KOPT-K1 (cell line): Measurements from ENCODE around the gene MRPS6.

Experiments used
- H3K27ac ChIP-seq: fragments of 200-600 bp; sonication (generic); 2 replicates; pipeline ENCODE4 v1.5.1; 2016; ENCODE audit warnings: antibody characterized with exemption, mild to moderate bottlenecking, low read depth, low read length; ENCODE audit not compliant: poor library complexity, severe bottlenecking
- H3K36me3 ChIP-seq: fragments of 200-600 bp; sonication (generic); 2 replicates; pipeline ENCODE4 v1.5.1; 2017; ENCODE audit warnings: antibody characterized with exemption, mild to moderate bottlenecking, low read length, moderate library complexity; ENCODE audit not compliant: insufficient read depth
- H3K9me3 ChIP-seq: fragments of 200-600 bp; sonication (generic); 2 replicates; pipeline ENCODE4 v1.5.1; 2017; ENCODE audit warnings: antibody characterized with exemption, low read length, mild to moderate bottlenecking; ENCODE audit not compliant: insufficient read depth, poor library complexity, severe bottlenecking

The MRPS6 gene

GRCh38 chr21:34073032-34073748 lies at the start of gene MRPS6, which contains the start of gene SLC5A3:
Gene MRPS6 (plus strand): TSS chr21:34073578. CDS start chr21:34073701, 123 bp downstream.
Gene SLC5A3 (plus strand): TSS chr21:34073578. CDS start chr21:34095199, 21,621 bp downstream.
- H3K27ac ChIP-seq = peak within 1 kb of the TSS; percentile 79

DNA sequence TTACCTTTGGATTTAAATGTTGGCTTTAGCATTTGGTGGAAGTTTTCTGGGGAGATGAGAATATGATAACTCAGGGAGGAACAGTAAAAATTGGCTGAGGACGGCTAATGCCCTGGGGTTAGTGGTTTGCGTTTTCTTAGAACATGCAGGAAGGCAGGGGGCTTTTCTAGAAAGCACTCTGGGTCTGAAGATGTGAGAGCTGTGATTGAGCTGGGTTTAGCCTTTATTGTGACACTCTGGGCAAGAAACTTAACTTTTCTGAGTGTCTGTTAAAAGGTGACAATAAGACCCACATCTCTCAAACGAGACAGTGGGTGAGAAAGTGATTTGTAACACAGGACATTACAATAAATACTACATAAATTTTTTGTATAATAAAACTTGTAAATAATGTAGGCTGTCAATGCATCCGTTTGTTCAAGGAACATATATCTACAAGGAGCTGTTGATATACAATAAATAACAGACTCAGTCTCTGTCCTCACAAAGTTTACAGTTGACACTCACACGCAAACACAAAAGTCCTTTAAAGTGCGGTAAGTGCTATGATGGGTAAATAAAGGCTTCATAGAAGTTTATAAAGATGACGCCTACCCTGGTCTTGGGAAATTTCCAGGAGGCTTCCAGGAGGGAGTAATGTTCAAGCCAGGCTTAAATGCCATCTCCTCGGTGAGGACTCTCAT lies 49.5 kb upstream of the MRPS6 start:
- Histone ChIP-seq H3K27ac (peak overlapping the region; percentile 52), H3K9me3 (peaks cover 9% of the 10 kb centered on the region), H3K36me3 (no peaks in the 10 kb centered on the region)

More at GRCh38 chr21:34073032-34073748, at the start of gene MRPS6, which contains the start of gene SLC5A3:
- Histone ChIP-seq H3K9me3 (no peaks in the 10 kb centered on the region), H3K36me3 (peaks cover 4% of the 10 kb centered on the region; the same call in 1 of the 2 replicates)

DNA sequence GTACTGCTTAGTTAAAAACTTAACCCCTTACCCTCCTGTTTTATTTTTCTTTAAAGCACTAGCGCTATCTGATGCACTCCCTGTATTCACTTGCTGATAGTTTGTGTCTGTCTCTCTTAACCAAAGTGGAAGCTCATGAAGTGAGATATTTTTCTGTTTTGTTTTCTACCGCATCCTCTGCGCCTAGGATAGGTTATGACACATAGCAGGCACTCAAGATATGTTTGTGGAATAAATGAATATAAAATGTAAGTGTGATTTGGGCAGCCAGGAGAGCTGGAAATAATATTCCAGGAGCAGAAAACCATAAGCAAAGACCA lies 49.0 kb upstream of the MRPS6 start:
- H3K27ac ChIP-seq = no peak overlapping the region
- peaks cover 9% of the 10 kb centered on the region for H3K9me3 ChIP-seq
- H3K36me3 ChIP-seq = no peaks in the 10 kb centered on the region

- no peak overlapping the region for H3K27ac ChIP-seq
- no peaks in the 10 kb centered on the region for H3K36me3 ChIP-seq
- H3K9me3 ChIP-seq = no peaks in the 10 kb centered on the region
Observed at GRCh38 chr21:34027721-34028461, 45.5 kb upstream of the MRPS6 start.

GRCh38 chr21:34029743-34030528 lies 43.4 kb upstream of the MRPS6 start:
- no peaks in the 10 kb centered on the region for H3K36me3 ChIP-seq

GRCh38 chr21:34031835-34032370 lies 41.5 kb upstream of the MRPS6 start:
- Histone ChIP-seq H3K27ac (no peak overlapping the region), H3K36me3 (no peaks in the 10 kb centered on the region), H3K9me3 (no peaks in the 10 kb centered on the region)

More at GRCh38 chr21:34029743-34030528, 43.4 kb upstream of the MRPS6 start:
- no peak overlapping the region for H3K27ac ChIP-seq
- no peaks in the 10 kb centered on the region for H3K9me3 ChIP-seq

DNA sequence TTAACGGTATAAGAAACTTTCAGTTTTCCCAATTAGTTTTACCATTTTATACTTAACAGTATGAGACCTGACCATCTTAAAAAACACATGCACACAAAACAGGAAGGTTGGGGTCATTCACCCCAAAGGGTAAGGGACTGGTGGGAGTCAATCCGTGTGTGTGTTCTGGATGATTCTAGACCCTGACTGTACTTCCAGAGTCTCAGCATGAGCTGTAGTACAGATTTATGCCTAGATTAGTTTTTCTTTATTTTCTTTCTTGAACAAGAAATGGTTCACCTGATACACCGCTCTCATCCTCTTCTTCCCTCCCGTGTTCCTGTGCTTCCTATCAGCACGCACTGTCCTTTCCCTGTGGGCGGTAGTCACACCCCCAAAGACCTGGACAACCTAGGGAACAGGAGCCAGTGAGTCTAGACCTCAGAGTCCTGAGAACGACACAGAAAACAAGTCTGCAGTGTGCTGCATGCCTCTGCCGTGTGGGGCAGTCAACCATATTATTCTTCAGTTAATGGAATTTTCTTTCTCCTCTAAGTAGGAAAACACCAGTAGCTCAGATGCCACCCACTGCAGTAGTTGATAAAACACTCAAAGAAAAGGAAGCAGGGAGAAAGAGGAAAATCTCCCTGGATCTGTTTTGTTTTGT lies 38.9 kb upstream of the MRPS6 start:
- H3K9me3 ChIP-seq = no peaks in the 10 kb centered on the region
- no peaks in the 10 kb centered on the region for H3K36me3 ChIP-seq
- no peak overlapping the region for H3K27ac ChIP-seq

DNA sequence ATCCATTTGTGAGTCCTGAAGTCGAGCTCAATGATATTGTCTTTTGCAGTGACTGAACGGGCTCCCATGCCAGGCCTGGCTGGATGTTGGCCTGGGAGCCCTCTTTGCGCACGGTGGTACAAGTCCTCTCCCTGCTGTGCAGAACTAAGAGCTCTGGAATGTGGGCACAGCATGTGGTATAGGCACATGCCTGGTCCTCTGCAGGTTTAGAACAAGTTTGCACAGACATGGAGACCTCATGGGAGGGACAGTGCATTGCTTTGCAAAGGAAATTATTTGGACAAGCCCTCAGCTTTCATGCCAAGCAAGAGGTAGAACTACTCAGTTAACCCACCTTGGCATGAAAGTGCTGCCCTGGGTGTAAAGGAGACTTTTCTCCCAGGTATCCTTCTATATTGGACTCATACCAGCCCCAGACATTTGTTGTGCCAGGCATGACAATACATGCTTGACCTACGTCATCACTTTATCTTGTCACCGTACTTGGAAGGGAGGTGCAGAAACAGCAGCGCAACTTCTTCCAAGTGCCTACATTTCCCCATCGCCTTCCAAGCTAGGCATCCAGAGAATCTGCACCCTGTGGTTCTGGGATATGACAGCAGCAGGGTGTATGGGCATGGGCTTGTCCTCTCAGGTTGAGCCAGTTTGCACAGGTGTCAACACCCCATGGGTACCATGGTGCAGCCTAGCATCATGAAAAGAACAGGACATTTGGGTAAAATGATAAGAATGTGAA lies 37.6 kb upstream of the MRPS6 start:
- no peaks in the 10 kb centered on the region for H3K36me3 ChIP-seq
- H3K9me3 ChIP-seq = no peaks in the 10 kb centered on the region
- H3K27ac ChIP-seq = no peak overlapping the region

GRCh38 chr21:34037009-34037795 lies 36.2 kb upstream of the MRPS6 start:
- Histone ChIP-seq H3K36me3 (no peaks in the 10 kb centered on the region), H3K9me3 (no peaks in the 10 kb centered on the region), H3K27ac (no peak overlapping the region)

DNA sequence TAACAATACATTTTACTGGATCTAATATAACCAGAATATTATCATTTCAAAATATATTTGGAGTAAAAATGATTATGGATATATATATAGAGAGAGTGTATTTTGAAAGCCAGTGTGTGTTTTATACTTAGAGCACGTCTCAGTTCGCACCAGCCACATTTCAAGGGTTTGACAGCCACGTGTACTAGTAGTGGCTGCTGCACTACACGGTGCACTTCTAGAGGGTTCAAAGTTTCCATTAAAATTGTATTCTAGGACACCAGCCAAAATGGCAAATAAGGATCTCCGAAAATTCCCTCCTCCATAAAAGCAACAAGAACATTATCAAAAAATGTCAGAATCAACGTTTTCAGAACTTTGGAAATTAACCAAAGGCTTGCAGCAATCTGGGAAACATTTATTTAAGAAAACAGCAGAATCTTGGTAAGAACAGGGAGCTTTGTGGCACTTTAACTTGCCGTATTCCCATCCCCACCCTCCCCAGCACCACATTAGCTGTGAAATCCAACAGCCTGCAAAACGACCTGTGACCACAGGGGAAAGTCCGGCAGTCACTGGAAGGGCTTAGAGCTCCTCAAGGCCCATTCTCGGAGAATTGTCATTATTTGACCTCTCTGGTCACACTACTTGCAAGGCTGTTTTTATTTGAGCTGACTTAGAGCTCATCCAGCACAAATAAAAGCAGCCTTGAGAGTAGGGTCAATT lies 33.5 kb upstream of the MRPS6 start:
- Histone ChIP-seq H3K36me3 (no peaks in the 10 kb centered on the region), H3K9me3 (no peaks in the 10 kb centered on the region), H3K27ac (no peak overlapping the region)

GRCh38 chr21:34042735-34043134 lies 30.6 kb upstream of the MRPS6 start:
- peaks cover 5% of the 10 kb centered on the region for H3K9me3 ChIP-seq
- H3K27ac ChIP-seq = no peak overlapping the region
- H3K36me3 ChIP-seq = no peaks in the 10 kb centered on the region

GRCh38 chr21:34043333-34043732 lies 30.0 kb upstream of the MRPS6 start:
- Histone ChIP-seq H3K36me3 (no peaks in the 10 kb centered on the region), H3K9me3 (peaks cover 10% of the 10 kb centered on the region), H3K27ac (no peak overlapping the region)
